Measurements from ENCODE around the gene ZFPM1. TPM values are rescaled to one million over a fixed set of nuclear protein-coding genes. Genes with fewer than 3 reads are reported as not detected.

Gene ZFPM1
- total RNA-seq, 1 experiment from 2014 or later, result 14.6 TPM

DNA sequence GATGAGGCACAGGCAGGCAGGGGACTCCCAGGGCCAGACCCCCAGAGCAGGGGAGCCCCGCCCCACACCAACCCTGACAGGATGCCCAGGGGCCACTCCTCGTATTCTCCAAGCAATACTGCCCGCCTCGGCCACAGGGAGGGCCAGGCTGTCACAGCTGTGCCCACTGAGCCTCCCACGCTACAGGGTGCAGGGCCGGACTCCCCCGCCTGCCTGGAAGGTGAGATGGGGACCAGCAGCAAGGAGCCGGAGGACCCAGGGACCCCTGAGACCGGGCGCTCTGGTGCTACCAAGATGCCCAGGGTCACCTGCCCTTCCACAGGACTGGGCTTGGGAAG is 18.8 kb upstream of the ZFPM1 start:
- Histone ChIP-seq H3K9me2 (ENCODE audit: insufficient read depth) (no peaks in the 10 kb centered on the region), H2AFZ (ENCODE audit: low read depth, low read length, poor library complexity, severe bottlenecking) (no peak overlapping the region), H3K27ac (ENCODE audit: low read depth, low read length) (no peak overlapping the region), H3K9ac (ENCODE audit: low read length) (no peak overlapping the region), H3K27me3 (ENCODE audit: insufficient read depth, low read length) (no peaks in the 10 kb centered on the region), H3K4me3 (replicated peaks in 1 of 2; ENCODE audit: low read depth in 1 of 2, low read length in 2 of 2) (no peak overlapping the region), H3K9me3 (ENCODE audit: control insufficient read depth in 1 of 2, insufficient read depth in 1 of 2, low read depth in 1 of 2, low read length in 2 of 2) (no peaks in the 10 kb centered on the region), H3K79me2 (ENCODE audit: insufficient read depth, low read length) (no peaks in the 10 kb centered on the region), H3K4me1 (ENCODE audit: control insufficient read depth in 1 of 2, insufficient read depth in 2 of 2, low read length in 2 of 2) (peaks cover 0 to 4% of the 10 kb centered on the region in 2 experiments; a peak in 2 of 4 replicates), H4K20me1 (ENCODE audit: insufficient read depth) (no peaks in the 10 kb centered on the region), H3K36me3 (ENCODE audit: control insufficient read depth in 1 of 2, insufficient read depth in 2 of 2, low read length in 2 of 2) (no peaks in the 10 kb centered on the region), H3K4me2 (ENCODE audit: low read length) (no peak overlapping the region)
- intact Hi-C loops (cut with micrococcal nuclease), result no loop called here
- BruUV-seq (replicated peaks), result no TSS peak
- POLR2A ChIA-PET, result no interaction called here
- ATAC-seq (no peak), DNase-seq (ENCODE audit: low read depth, low spot score) (no peak)
- RAD21 ChIA-PET (ENCODE audit: low non-redundant PET in 1 of 2, low total read pairs in 2 of 2, uncharacterized antibody in 2 of 2, unreplicated experiment in 2 of 2), result no interaction called here
- CTCF ChIA-PET, result no interaction called here
- TF ChIP-seq POLR2AphosphoS5 (IDR thresholded peaks at IDR 0.05; ENCODE audit: low read depth, low read length), result no peak
- no peak for TF ChIP-seq POLR2A (IDR thresholded peaks at IDR 0.05; ENCODE audit: borderline replicate concordance, extremely low read depth, insufficient read depth, insufficient read length)

DNA sequence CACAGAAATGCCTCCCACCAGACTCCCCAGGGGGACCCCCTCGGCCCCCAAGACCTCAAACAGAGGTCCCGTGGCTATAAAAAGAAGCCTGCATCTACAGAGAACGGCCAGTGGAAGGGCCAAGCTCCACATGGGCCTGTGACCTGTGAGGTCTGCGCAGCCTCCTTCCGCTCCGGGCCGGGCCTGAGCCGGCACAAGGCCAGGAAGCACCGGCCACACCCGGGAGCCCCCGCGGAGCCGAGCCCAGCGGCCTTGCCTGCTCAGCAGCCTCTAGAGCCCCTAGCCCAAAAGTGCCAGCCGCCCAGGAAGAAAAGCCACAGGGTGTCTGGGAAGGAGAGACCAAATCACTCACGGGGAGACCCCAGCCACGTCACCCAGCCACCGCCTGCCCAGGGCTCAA is 18.3 kb upstream of the ZFPM1 start:
- Histone ChIP-seq H3K27ac (ENCODE audit: low read depth, low read length) (no peak overlapping the region), H3K4me2 (ENCODE audit: low read length) (no peak overlapping the region), H3K9me2 (ENCODE audit: insufficient read depth) (no peaks in the 10 kb centered on the region), H3K9me3 (ENCODE audit: control insufficient read depth in 1 of 2, insufficient read depth in 1 of 2, low read depth in 1 of 2, low read length in 2 of 2) (no peaks in the 10 kb centered on the region), H3K36me3 (ENCODE audit: control insufficient read depth in 1 of 2, insufficient read depth in 2 of 2, low read length in 2 of 2) (no peaks in the 10 kb centered on the region), H2AFZ (ENCODE audit: low read depth, low read length, poor library complexity, severe bottlenecking) (no peak overlapping the region), H3K79me2 (ENCODE audit: insufficient read depth, low read length) (no peaks in the 10 kb centered on the region), H3K9ac (ENCODE audit: low read length) (no peak overlapping the region), H3K4me3 (replicated peaks in 1 of 2; ENCODE audit: low read depth in 1 of 2, low read length in 2 of 2) (no peak overlapping the region), H3K4me1 (ENCODE audit: control insufficient read depth in 1 of 2, insufficient read depth in 2 of 2, low read length in 2 of 2) (peaks cover 0 to 4% of the 10 kb centered on the region in 2 experiments; a peak in 2 of 4 replicates), H3K27me3 (ENCODE audit: insufficient read depth, low read length) (no peaks in the 10 kb centered on the region), H4K20me1 (ENCODE audit: insufficient read depth) (no peaks in the 10 kb centered on the region)
- ChIA-PET RAD21 (ENCODE audit: low non-redundant PET in 1 of 2, low total read pairs in 2 of 2, uncharacterized antibody in 2 of 2, unreplicated experiment in 2 of 2) (no interaction called here), CTCF (interaction anchor here (2.1 kb wide), 1 partner anchor 148 kb away, joined by 20 read pairs; no protein-coding TSS in a partner anchor), POLR2A (no interaction called here)
- BruUV-seq (replicated peaks), result no TSS peak
- no peak for DNase-seq (ENCODE audit: low read depth, low spot score)
- ATAC-seq, result no peak
- intact Hi-C loops (cut with micrococcal nuclease), result loop anchor here (5.0 kb wide), 1 partner anchor 452 kb away; no protein-coding TSS in a partner anchor
- TF ChIP-seq EGR1 (IDR thresholded peaks at IDR 0.05; ENCODE audit: low read depth) (no peak), SIN3A (IDR thresholded peaks at IDR 0.05; ENCODE audit: low read depth) (no peak), EZH2 (IDR thresholded peaks at IDR 0.05) (no peak), RAD21 (IDR thresholded peaks at IDR 0.05; ENCODE audit: low read depth) (no peak), SP1 (IDR thresholded peaks at IDR 0.05; ENCODE audit: low read depth) (no peak), TCF7L2 (IDR thresholded peaks at IDR 0.05; ENCODE audit: borderline replicate concordance, extremely low read depth, insufficient read depth, insufficient read length) (no peak), ELF1 (IDR thresholded peaks at IDR 0.05; ENCODE audit: borderline replicate concordance, low read depth) (no peak), CEBPB (IDR thresholded peaks at IDR 0.05; ENCODE audit: low read depth) (no peak)
- TF ChIP-seq, protein P1, sequence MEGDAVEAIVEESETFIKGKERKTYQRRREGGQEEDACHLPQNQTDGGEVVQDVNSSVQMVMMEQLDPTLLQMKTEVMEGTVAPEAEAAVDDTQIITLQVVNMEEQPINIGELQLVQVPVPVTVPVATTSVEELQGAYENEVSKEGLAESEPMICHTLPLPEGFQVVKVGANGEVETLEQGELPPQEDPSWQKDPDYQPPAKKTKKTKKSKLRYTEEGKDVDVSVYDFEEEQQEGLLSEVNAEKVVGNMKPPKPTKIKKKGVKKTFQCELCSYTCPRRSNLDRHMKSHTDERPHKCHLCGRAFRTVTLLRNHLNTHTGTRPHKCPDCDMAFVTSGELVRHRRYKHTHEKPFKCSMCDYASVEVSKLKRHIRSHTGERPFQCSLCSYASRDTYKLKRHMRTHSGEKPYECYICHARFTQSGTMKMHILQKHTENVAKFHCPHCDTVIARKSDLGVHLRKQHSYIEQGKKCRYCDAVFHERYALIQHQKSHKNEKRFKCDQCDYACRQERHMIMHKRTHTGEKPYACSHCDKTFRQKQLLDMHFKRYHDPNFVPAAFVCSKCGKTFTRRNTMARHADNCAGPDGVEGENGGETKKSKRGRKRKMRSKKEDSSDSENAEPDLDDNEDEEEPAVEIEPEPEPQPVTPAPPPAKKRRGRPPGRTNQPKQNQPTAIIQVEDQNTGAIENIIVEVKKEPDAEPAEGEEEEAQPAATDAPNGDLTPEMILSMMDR (IDR thresholded peaks at IDR 0.05 in 2 of 3, conservative IDR thresholded peaks at IDR 0.05 in 1 of 3; ENCODE audit: borderline replicate concordance in 1 of 3, insufficient read depth in 1 of 3, low read depth in 2 of 3, low read length in 2 of 3), result no peak
- TF ChIP-seq, protein P2, sequence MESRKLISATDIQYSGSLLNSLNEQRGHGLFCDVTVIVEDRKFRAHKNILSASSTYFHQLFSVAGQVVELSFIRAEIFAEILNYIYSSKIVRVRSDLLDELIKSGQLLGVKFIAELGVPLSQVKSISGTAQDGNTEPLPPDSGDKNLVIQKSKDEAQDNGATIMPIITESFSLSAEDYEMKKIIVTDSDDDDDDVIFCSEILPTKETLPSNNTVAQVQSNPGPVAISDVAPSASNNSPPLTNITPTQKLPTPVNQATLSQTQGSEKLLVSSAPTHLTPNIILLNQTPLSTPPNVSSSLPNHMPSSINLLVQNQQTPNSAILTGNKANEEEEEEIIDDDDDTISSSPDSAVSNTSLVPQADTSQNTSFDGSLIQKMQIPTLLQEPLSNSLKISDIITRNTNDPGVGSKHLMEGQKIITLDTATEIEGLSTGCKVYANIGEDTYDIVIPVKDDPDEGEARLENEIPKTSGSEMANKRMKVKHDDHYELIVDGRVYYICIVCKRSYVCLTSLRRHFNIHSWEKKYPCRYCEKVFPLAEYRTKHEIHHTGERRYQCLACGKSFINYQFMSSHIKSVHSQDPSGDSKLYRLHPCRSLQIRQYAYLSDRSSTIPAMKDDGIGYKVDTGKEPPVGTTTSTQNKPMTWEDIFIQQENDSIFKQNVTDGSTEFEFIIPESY (IDR thresholded peaks at IDR 0.05; ENCODE audit: extremely low read depth, insufficient replicate concordance, low read length), result no peak

All from HCT116 (cell line).